K562 (cell line): ENCODE measurements around the gene ELMO1. TPM values are rescaled to one million over a fixed set of nuclear protein-coding genes. Genes with fewer than 3 reads are reported as not detected.

Experiments used
- ETV6 ChIP-seq, 3 experiments: fragments of 150-350 bp in 1 of 3; sonication (generic) in 1 of 3; formaldehyde crosslinking in 1 of 3; IDR thresholded peaks; 2 replicates each; pipeline versions ENCODE4 v1.6.1 to v1.8.0; 2014 to 2022; ENCODE audit warnings: borderline replicate concordance in 2 of 3, low read depth in 2 of 3, antibody characterized with exemption in 1 of 3, low read length in 1 of 3, mild to moderate bottlenecking in 1 of 3, missing genetic modification reagents in 1 of 3
- REST ChIP-seq, 2 experiments: fragments of 450-650 bp; formaldehyde crosslinking in 1 of 2; IDR thresholded peaks; 2 replicates each; pipeline versions ENCODE4 v1.4.0 to v1.6.1; 2014 to 2020; ENCODE audit warnings: mild to moderate bottlenecking in 2 of 2, borderline replicate concordance in 1 of 2, low read depth in 1 of 2
- RFX7 ChIP-seq: fragments of 250-450 bp; sonication (Bioruptor Pico); IDR thresholded peaks from 2 replicates; pipeline ENCODE4 v1.5.1; 2021; ENCODE audit warnings: mild to moderate bottlenecking
- THRB ChIP-seq: fragments of 450-650 bp; formaldehyde crosslinking; conservative IDR thresholded peaks from 2 replicates; pipeline ENCODE4 v1.4.0; 2022; ENCODE audit warnings: mild to moderate bottlenecking, missing genetic modification characterization
- polyA plus RNA-seq, 8 experiments: library from polyadenylated mRNA; depleted of rRNA in 4 of 8; stranded (reverse) in 5 of 8; unstranded in 3 of 8; fragments of >200 nt; fragmentation: Nextera tagmentation in 2 of 8; fragmentation: Illumina TruSeq in 1 of 8; extraction: Ambion mirVana in 2 of 8; extraction: Trizol in 1 of 8; gene quantifications; 2 replicates each; pipeline versions ENCODE4 v1.2.1 to v1.2.3, GENCODE V29; 2011 to 2014; ENCODE audit warnings: inconsistent platforms in 1 of 8, missing spikeins in 1 of 8
- total RNA-seq, 7 experiments: library from RNA; depleted of rRNA in 6 of 7; stranded (reverse); fragments of >200 nt in 6 of 7; fragmentation: Illumina TruSeq in 2 of 7; extraction: Trizol in 2 of 7; gene quantifications; 2 replicates each; pipeline versions ENCODE4 v1.2.1 to v1.2.3, GENCODE V29; 2011 to 2021; ENCODE audit warnings: low replicate concordance in 1 of 7

Gene ELMO1
- total and polyA plus RNA-seq, 9 of the 15 experiments (the other 6 are each of a cell fraction or from before 2014, with no cell fraction given): 0.36 to 7.2 (median 3.6) TPM

DNA sequence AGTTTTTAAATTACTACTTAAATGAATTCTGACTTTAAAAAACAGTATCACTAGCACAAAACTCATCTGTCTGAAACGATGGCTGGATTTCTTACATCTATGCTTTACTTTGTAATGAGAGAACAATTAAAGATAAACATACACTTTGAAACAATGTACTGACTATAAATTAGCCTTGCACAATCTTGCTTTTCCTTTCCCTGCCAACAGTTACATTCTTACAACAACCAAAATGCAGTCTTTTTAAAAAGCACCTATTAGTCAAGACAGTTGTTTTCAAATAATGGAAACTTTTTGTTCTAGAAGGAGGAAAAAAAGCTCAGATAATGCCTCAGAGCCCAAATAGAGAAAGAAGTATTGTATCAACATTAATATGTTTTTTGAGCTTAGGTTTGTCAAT is 153.3 kb downstream of the ELMO1 start (continued):
- no peak for TF ChIP-seq THRB (CRISPR knock-in tag)
- no peak for TF ChIP-seq REST (IDR thresholded peaks at IDR 0.05; ENCODE audit: borderline replicate concordance)
- no peak for TF ChIP-seq REST (CRISPR knock-in tag; IDR thresholded peaks at IDR 0.05; ENCODE audit: low read depth)
- TF ChIP-seq ETV6 (IDR thresholded peaks at IDR 0.05; ENCODE audit: borderline replicate concordance in 1 of 2, low read depth in 2 of 2, low read length in 1 of 2): no peak
- TF ChIP-seq ETV6 (CRISPR knock-in tag; IDR thresholded peaks at IDR 0.05; ENCODE audit: borderline replicate concordance): no peak
- TF ChIP-seq RFX7 (CRISPR knock-in tag): no peak
